ENCODE measurements around the gene STAT6.

STAT6 gene

DNA sequence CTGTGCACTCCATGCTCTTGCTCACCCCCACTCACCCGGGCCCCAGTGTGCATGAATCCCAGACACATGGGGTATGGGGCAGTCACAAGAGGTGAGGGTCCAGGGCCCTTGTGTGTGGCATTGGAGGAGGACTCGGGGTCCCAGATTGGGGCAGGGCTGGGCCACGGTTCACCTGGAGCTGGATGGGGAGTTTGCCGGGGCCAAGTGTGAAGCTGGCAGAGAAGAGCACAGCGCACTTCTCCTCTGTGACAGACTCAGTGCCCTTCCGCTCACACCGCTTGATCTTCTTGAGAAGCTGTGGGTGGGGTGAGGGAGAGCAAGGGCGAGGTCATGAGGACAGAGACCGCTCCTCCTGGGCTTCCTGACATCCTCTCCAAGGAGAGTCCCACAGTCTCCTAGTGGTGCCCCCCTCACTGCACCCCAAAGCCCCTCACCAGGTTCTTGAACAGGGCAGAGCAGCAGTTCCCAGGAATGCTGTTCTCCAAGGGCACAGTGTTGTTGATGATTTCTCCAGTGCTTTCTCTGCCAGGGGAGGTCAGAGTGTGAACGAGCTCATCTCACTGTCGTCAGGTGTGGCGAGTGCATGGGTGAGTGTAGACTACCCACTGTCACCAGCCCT is 6.8 kb downstream of the STAT6 start:
- no peak for DNase-seq (ENCODE audit: low read depth in 2 of 2)

DNA sequence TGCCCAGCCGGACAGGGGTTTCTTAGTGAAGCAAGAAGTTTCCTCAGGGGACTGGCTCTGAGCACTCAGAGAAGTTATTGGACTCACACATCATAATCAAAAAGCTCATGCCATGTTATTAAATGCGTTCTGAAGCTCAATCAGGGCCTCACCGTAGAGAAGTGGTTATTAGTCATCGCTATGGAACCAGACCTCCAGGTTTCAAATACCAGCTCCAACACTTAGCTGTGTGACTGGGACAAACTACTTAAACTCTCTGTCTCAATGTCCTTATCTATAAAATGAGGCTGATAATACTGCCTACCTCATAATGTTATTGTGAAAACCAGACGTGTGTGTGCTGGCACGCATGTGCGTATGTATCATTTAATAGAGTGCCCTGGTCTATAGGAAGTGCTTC is 7.3 kb downstream of the STAT6 start:
- DNase-seq (ENCODE audit: low read depth in 2 of 2) = no peak

DNA sequence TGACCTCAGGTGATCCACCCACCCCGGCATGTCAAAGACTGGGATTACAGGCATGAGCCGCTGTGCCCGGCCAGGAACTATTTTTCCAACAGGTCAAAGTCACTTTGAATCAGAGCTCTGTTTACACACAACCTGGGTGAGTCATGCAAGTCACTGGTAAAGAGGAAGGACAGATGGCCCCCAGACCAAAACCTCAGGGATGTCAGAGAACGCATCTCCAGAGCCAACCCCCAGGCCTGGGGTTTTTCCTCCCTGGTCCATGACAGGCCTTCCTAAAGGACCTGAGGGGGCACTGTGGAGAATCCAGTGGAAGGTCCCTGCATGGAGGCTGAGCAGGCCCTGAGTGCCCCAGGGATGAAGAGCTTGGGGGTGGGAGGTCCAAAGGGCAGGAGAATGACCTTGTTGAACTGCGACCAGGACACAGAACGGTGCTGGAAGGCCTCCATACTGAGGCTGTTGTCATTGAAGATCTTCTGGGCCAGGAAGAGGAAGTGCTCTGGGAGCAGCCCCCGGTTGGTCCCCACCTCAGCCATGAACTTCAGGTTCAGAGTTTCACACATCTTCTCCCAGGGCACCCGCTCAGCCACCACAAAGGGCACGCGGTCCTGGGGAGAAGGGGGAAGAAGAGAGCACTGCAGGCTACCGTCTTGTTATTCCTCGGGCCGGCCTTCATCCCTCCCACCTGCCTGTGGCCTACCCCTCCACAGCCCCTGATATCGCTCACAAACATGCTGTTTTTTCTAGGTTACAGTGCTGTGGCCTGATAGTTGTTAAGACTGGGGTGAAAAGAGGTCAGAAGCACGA is 9.1 kb downstream of the STAT6 start:
- no peak for DNase-seq (ENCODE audit: low read depth in 2 of 2)

DNA sequence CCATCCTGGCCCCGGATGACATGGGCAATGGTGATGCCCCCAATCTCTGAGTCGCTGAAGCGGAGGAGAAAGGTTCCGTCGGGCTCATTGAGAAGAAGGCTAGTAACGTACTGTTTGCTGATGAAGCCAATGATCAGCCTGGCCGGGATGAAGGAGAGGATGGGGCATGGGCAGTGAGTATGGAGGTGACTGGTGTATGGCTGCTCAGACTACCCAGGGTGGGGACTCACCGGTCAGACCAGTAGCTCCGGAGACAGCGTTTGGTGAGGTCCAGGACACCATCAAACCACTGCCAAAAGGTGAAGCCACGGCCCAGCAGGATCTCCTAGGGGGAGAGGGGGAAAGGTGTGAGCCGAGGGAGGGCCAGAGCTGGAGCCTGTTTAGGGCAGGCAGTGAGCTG is 11.4 kb downstream of the STAT6 start:
- no peak for DNase-seq (ENCODE audit: low read depth in 2 of 2)

DNA sequence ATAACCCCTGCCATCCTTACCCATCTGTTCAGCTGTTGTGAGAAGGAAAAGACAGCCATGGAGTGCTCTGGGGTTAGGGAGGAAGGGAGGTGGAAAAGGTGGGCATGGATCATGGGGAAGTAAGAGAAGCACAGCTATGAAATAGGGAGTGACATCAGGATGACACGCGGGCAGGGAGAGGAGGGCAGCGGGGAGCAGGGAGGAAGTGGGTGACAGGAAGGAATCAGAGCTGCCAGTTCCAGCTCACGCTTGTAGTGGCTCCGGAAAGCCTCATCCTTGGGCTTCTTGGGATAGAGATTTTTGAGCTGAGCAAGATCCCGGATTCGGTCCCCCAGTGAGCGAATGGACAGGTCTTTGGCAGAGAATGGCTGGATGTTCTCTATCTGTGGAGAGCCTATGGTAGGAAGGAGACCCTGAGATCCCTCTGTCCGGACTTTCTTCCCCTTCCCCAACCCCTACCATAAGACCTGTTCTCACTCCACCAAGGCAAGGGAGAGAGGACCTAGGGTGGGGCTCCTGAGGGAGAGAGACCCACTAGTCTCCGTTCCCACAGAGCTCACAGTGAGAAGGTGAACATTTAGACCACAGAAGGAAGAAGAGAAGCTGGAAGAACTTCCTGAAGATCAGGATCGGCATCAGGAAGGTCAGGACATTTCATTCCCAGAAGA is 12.0 kb downstream of the STAT6 start:
- DNase-seq (ENCODE audit: low read depth in 2 of 2) = no peak

DNA sequence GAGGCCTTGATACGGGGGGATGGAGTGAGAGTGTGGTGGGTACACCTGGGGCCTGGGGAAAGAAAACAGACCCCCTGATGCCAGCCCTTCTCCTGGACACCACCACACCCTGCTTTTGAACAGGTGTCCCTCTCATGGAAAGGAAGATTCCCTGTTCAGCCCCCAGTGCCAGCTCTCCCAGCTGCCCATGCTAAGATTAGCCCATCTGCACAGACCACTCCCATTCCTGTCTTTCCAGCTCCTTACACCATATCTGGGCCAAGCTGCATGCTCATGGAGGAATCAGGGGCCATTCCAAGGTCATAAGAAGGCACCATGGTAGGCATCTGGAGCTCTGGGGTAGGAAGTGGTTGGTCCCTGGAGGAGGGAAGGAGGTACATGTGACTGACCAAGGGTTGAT is 12.6 kb downstream of the STAT6 start:
- no peak for DNase-seq (ENCODE audit: low read depth in 2 of 2)

DNA sequence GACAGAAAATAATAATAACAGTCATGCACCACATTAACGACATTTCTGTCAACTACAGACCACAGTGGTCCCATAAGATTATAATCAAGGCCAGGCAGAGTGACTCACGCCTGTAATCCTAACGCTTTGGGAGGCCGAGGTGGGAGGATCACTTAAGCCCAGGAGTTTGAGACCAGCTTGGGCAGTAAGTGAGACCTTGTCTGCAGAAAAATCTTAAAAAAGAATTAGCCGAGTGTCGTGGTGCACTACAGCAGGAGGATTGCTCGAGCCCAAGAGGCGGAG is 13.7 kb downstream of the STAT6 start:
- no peak for DNase-seq (ENCODE audit: low read depth in 2 of 2)

DNA sequence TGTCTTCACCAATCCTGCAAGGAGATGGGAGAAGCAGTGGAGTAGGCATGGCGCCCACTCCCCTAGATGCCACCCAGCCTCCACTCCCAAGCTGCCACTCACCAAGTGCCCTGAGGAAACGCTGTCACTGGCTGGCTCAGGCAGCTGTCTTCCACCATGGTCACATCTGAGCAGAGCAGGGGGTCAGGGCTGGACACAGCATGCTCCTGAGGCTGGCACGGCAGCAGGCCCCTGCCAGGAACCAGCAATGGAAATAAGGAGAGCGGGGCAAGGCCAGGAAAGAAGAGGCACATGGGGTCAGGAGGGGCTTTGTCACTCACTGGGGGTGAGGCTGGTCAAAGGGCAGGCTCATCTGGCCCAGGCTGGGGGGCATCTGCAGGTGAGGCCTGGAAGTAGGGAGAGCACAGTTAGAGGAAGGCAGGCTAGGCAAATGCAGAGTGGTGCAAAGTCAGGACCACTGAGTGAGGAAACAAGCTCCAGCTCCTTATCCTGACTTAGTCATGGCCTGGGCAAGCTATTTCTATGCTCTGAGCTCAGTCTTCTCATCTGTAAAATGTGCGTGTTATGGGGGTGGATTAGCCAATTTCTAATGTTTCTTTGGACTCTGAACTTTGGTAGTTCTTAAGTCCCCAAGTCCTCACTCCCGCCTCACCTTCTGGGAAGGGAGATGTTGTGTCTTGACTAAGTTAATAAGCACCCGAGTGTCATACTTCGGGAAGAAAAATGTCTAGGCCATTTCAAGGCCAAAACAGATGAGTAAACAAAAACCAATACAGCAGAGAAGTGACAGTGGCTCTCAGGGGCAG is 14.2 kb downstream of the STAT6 start:
- DNase-seq (ENCODE audit: low read depth in 2 of 2) = no peak

DNA sequence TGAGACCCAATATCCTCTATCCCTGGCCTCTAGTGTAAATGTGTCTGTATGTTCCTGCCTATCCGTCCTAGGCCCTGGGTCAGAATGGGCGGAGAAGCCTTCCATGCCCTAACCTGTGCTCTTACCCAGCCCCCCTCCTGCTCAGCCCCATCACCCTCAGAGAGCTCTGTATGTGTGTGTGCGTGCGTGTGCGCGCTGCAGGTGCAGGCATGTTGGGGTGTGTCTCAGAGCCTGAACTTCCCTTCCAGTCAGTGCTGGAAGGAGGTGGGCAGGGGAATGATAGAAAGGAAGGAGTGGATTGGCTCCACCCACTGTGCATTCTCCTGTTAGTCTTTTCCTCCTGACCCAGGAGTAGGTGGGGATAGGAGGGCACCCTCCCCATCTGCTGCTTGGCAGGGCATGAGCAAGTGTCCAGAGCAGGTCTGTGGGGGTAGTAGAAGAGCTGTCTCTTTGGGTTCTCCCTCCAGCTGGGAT is 15.0 kb downstream of the STAT6 start:
- no peak for DNase-seq (ENCODE audit: low read depth in 2 of 2)

DNA sequence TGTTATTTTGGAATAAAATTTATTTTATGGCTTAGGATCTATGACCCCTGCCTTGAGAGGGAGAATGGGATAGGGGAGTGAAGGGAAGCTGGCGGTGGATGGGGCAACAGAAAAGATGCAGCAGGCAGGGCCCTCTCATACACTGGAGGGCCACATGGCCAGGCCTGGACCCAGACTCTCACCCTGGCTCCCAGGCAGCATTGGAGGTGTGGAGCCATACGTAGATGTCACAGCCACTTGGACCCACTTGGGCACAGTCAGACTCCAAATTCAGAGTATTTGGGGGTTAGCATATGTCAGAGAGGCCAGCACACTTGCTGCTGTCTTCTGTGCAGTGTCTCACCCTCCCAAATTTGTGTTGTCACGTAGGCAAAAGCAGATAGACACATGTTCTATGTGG is 15.7 kb downstream of the STAT6 start:
- DNase-seq (ENCODE audit: low read depth in 2 of 2) = no peak

DNA sequence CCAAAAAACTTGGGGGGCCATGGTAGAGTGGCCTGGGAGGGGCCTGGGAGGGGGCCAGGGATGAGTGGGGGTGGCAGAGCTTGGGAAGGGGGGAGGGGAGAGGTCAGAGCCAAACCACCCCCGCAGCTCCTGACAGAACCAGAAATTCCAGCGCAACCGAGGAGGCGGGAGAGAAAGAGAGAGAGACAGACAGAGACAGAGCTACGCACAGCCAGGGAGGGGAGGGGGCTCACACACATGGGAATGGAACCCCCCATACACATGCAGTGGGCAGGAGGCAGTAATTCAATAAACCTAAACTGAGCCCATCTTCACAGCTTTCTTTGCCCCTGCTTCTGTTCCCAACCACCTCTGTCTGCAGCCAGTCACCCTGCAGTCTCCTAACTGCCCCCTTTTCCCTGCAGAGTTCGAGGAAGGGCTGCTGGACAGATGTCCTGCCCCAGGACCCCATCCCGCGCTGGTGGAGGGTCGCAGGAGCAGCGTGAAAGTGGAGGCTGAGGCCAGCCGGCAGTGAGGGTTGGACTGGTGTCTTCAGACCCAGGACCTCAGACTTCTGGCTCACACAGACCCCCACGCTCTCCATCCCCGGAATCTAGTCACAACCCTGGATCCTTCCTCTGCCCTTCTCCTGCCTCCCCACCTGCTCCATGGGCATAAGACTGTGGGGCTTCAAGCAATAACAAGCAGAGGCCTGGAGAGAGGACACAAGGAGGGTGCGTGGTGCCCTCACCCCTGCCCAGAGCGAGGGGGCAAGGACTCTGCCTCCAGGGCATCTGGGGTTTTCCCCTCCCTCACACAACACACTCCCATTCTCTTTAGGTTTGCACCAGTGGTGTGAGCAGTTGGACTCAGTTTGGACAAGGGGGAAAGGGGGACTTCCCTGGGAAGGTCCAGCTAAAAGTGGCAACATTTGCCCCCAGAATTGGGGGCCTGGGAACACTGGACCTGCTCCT is 16.7 kb downstream of the STAT6 start:
- DNase-seq (ENCODE audit: low read depth in 2 of 2) = no peak

DNA sequence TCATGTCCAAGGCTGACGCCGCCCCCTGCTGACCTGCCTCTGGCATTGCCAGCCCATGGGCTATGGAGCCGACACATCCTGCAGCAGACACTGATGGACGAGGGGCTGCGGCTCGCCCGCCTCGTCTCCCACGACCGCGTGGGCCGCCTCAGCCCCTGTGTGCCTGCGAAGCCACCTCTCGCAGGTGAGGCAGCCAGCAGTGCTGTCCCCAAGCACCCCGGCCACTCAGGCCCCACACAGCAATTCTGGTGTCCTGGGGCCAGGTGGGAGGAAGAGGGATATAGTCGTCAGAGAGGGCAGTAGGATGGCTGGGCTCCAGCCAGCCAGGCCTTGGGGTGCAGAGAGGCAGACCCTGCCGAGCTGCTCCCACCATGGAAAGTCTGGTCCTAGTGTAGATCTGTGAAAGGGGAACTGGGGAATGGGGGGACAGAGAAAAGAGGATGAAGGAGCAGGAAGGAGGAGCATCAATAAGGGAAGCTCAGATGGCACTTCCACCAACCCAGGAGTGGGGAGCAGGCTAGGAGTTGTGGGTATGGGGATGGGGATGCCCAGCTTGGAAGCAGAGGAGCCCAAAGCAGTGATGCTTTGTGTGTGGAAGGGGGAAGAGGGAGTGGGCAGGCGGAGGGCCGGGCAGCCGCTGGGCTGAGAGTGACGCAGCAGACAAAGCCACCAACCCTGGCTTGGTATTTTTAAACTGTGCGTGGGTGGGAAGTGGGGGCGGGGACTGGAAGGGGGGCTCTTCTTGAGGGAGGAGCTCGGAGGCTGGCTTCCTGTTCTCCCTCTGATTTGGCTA is 17.6 kb downstream of the STAT6 start:
- DNase-seq (ENCODE audit: low read depth in 2 of 2) = peak; percentile 42 to 53

DNA sequence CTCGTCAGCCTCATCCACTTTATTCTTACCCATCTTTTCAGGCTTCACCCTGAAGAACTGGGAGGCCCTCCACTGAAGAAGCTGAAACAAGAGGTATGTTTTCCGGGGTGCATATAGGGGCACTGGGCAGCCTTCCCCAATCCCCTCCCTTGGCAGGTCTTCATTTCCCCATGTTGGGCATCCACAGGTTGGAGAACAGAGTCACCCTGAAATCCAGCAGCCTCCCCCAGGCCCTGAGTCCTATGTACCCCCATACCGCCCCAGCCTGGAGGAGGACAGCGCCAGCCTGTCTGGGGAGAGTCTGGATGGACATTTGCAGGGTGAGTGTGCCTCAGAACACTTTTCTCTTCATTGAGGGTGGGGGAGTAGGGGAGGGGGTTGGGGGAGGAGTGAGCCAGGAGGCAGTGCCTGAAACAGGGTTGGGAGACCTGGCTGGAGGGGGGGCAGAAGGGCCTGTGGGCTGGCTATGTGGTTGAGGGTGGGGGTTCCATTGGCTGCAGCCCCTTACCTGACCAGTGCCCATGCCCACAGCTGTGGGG is 18.2 kb downstream of the STAT6 start:
- DNase-seq (ENCODE audit: low read depth in 2 of 2) = no peak

DNA sequence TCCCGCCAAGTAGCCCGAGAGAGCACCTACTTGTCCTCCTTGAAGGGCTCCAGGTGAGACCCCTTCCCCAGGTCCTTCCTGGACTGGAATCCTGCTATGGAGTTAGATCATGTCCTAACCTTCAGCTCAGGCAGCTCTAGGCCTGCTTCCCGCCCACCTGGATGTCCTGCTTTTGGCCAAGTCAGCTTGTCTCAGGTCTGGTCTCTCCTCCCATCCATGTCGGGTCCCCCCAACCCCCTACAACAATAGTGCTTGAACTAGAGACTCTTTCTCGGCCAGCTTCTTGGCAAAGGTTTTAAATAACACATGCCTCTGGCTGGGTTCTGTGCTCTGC is 18.7 kb downstream of the STAT6 start:
- no peak for DNase-seq (ENCODE audit: low read depth in 2 of 2)

DNA sequence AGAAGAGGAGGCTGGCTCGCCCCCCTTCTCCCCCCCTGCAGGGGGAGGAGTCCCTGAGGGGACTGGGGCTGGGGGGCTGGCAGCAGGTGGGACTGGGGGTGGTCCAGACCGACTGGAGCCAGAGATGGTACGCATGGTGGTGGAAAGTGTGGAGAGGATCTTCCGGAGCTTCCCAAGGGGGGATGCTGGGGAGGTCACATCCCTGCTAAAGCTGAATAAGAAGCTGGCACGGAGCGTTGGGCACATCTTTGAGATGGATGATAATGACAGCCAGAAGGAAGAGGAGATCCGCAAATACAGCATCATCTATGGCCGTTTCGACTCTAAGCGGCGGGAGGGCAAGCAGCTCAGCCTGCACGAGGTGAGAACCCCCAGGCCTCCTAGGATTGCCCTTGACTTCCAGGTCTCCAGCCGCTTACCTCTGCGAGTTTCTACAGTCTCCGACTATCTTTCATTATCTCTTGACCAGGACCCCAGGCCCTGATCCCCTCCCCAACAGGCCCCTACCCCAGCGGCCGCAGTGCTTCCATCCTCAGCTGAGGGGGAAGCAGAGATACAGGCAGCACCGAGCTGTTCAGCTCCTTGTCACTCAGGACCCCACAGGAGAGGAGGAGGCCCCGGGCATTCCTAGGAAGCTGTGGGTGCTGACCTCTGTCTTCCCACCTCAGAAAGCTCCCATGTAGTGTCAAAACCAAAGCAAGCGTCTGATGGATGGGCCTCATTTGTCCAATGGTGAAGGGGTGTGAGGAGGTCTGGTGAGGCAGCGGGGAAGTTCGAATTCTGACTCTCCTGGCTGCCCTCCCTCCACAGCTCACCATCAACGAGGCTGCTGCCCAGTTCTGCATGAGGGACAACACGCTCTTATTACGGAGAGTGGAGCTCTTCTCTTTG is 19.3 kb downstream of the STAT6 start:
- no peak for DNase-seq (ENCODE audit: low read depth in 2 of 2)

DNA sequence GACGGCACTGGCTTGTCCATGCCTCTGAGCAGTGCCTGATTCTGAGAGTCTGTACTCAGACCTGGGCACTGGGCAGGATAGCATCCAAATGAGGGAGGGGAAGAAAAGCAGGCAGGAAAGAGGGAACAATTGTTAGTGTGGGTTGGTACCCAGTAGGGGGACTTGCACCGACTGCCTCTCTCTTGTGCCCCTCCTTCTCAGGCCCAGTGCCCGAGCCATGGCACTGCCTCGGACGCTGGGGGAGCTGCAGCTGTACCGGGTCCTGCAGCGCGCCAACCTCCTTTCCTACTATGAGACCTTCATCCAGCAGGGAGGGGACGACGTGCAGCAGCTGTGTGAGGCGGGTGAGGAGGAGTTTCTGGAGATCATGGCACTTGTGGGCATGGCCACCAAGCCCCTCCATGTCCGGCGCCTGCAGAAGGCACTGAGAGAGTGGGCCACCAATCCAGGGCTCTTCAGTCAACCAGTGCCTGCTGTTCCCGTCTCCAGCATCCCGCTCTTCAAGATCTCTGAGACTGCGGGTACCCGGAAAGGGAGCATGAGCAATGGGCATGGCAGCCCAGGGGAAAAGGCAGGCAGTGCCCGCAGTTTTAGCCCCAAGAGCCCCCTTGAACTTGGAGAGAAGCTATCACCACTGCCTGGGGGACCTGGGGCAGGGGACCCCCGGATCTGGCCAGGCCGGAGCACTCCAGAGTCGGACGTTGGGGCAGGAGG is 20.1 kb downstream of the STAT6 start:
- DNase-seq (ENCODE audit: low read depth in 2 of 2) = no peak

DNA sequence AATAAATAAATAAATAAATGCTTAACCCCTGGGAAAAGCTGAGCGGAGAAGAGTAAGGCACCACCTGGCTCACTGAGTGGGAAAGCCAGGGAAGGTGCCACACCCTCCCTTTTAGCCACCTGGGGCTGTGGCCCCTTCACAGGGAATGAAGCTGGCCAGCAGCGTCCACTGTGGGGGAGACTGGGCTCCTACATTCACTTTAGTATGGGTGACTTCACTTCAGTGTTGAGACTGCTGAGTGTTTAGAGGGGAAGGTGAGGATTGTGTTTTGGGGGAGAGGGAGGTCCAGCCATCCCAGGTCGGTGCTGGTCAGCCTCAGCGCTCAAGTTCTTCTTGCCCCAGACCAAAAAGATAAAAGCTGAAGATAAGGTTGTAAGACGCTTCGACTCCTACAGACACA is 20.7 kb downstream of the STAT6 start:
- DNase-seq (ENCODE audit: low read depth in 2 of 2) = no peak
